GM21381 (cell line): Measurements from ENCODE around the gene EIF4A3.

Experiments
- ATAC-seq: cut with Tn5 transposase; IDR thresholded peaks from one replicate; pipeline ENCODE4 v1.9.1; 2021; ENCODE audit warnings: mild to moderate bottlenecking, moderate library complexity; ENCODE audit not compliant: unreplicated experiment

The EIF4A3 gene

GRCh38 chr17:80137131-80137530 lies 9.8 kb downstream of the EIF4A3 start:
- ATAC-seq = no peak

- ATAC-seq = no peak
These were observed 13.3 kb downstream of the EIF4A3 start for GRCh38 chr17:80133626-80133970.

GRCh38 chr17:80132906-80133625 lies 13.9 kb downstream of the EIF4A3 start:
- no peak for ATAC-seq

- no peak for ATAC-seq
These were observed 15.9 kb downstream of the EIF4A3 start for GRCh38 chr17:80130992-80131391.

GRCh38 chr17:80129006-80129565 lies 17.8 kb downstream of the EIF4A3 start:
- ATAC-seq = no peak

GRCh38 chr17:80126449-80126715 lies 20.5 kb downstream of the EIF4A3 start:
- ATAC-seq = no peak

GRCh38 chr17:80125656-80126448 lies 21.1 kb downstream of the EIF4A3 start:
- ATAC-seq = no peak

GRCh38 chr17:80124351-80124981 lies 22.5 kb downstream of the EIF4A3 start:
- no peak for ATAC-seq

GRCh38 chr17:80123791-80124190 lies 23.1 kb downstream of the EIF4A3 start:
- ATAC-seq = no peak

GRCh38 chr17:80122926-80123505 lies 23.9 kb downstream of the EIF4A3 start:
- ATAC-seq = no peak

- no peak for ATAC-seq
These were observed 24.8 kb downstream of the EIF4A3 start for GRCh38 chr17:80122026-80122575.

GRCh38 chr17:80119839-80120238 lies 27.1 kb downstream of the EIF4A3 start:
- no peak for ATAC-seq

- no peak for ATAC-seq
These were observed 27.6 kb downstream of the EIF4A3 start for GRCh38 chr17:80119271-80119791.

GRCh38 chr17:80118601-80119270 lies 28.2 kb downstream of the EIF4A3 start:
- no peak for ATAC-seq

GRCh38 chr17:80117491-80118401 lies 29.2 kb downstream of the EIF4A3 start:
- ATAC-seq = no peak

GRCh38 chr17:80116921-80117380 lies 30.0 kb downstream of the EIF4A3 start:
- no peak for ATAC-seq

GRCh38 chr17:80116276-80116920 lies 30.5 kb downstream of the EIF4A3 start:
- no peak for ATAC-seq

GRCh38 chr17:80115159-80115558 lies 31.8 kb downstream of the EIF4A3 start:
- ATAC-seq = no peak

GRCh38 chr17:80114758-80115157 lies 32.2 kb downstream of the EIF4A3 start:
- ATAC-seq = no peak
